Neutrophil (primary cell): ENCODE results near the gene CD8A.

Experiments
- H3K27ac ChIP-seq: fragments of 200-600 bp; sonication (generic); 2 replicates; pipeline ENCODE4 v1.5.1; 2016; ENCODE audit warnings: mild to moderate bottlenecking, moderate library complexity
- H3K27me3 ChIP-seq: fragments of 200-600 bp; sonication (generic); 2 replicates; pipeline ENCODE4 v1.6.0; 2016; ENCODE audit warnings: mild to moderate bottlenecking
- H3K36me3 ChIP-seq: fragments of 200-600 bp; sonication (generic); 2 replicates; pipeline ENCODE4 v1.5.1; 2017
- H3K4me1 ChIP-seq, 2 experiments: fragments of 200-600 bp in 1 of 2; sonication (generic) in 1 of 2; 1 replicate in 1 of 2; 2 replicates in 1 of 2; pipeline versions ENCODE4 v1.5.1 to v1.6.1; 2013 to 2016; ENCODE audit warnings: low read depth in 1 of 2, low read length in 1 of 2, mild to moderate bottlenecking in 1 of 2, moderate library complexity in 1 of 2; ENCODE audit not compliant: control insufficient read depth in 1 of 2, insufficient read depth in 1 of 2
- H3K4me3 ChIP-seq, 2 experiments: fragments of 200-600 bp in 1 of 2; sonication (generic) in 1 of 2; 1 replicate in 1 of 2; 2 replicates in 1 of 2; pipeline ENCODE4 v1.5.1; 2013 to 2016; ENCODE audit warnings: low read depth in 1 of 2, low read length in 1 of 2, mild to moderate bottlenecking in 1 of 2, moderate library complexity in 1 of 2
- H3K9me3 ChIP-seq: fragments of 200-600 bp; sonication (generic); 2 replicates; pipeline ENCODE4 v1.5.1; 2016
- TF ChIP-seq, protein P1 (sequence below): fragments of 200-600 bp; sonication (generic); IDR thresholded peaks from 2 replicates; pipeline ENCODE4 v1.5.1; 2016; ENCODE audit warnings: antibody characterized with exemption

The CD8A gene

DNA sequence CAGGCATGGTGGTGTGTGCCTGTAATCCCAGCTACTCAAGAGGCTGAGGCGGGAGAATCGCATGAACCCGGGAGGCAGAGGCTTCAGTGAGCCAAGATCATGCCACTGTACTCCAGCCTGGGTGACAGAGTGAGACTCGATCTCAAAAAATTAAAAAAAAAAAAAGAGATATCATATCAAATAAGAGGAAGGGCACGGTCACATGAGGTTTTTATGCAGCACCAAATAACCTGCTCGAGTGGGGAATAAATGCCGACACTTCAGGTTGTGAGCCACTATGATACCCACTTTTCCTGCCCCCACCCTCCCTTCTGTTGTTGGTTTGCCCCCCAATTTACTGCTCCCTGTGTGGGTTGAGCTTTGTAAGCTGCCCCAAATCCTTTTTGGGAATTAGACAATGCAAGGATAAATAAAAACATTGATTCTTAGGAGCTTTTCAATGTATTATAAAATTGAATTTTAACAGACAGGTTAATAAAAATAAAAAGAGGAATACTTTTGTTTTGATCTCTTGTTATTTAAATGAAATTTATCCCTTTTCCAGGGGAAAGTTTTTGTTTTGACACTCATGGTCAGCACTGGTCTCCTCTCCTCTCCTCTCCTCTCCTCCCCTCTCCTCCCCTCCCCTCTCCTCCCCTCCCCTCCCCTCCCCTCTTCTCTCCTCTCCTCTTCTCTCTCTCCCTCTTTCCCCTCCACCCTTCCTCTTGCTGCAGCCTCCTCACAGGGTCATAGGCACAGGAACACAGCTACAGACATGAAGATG lies 41.8 kb upstream of the CD8A start:
- no peaks in the 10 kb centered on the region for H3K27me3 ChIP-seq
- no peak overlapping the region for H3K27ac ChIP-seq
- TF ChIP-seq, protein P1, sequence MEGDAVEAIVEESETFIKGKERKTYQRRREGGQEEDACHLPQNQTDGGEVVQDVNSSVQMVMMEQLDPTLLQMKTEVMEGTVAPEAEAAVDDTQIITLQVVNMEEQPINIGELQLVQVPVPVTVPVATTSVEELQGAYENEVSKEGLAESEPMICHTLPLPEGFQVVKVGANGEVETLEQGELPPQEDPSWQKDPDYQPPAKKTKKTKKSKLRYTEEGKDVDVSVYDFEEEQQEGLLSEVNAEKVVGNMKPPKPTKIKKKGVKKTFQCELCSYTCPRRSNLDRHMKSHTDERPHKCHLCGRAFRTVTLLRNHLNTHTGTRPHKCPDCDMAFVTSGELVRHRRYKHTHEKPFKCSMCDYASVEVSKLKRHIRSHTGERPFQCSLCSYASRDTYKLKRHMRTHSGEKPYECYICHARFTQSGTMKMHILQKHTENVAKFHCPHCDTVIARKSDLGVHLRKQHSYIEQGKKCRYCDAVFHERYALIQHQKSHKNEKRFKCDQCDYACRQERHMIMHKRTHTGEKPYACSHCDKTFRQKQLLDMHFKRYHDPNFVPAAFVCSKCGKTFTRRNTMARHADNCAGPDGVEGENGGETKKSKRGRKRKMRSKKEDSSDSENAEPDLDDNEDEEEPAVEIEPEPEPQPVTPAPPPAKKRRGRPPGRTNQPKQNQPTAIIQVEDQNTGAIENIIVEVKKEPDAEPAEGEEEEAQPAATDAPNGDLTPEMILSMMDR, result no peak

DNA sequence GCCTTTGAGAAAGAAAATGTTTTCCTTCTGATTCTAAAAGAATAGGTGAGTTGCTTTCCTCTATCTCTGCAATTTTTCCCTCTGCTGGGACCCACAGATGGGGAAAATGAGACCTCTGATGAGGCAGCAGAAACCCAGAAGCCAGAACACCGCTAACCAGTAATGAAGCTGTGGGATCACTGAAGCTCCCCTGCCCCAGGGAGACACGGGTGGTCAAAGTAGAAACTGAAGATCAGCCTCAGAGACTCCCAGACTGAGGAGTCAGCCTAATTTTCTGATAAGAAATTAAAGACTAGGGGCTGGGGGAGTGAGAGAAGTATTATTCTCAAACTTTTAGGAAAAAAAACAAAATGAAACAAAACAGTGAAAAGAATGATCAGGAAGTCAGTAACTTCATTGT lies 40.8 kb upstream of the CD8A start:
- TF ChIP-seq, protein P1, result no peak
- Histone ChIP-seq H3K4me3 (no peak overlapping the region), H3K4me1 (no peaks in the 10 kb centered on the region), H3K27ac (no peak overlapping the region), H3K36me3 (no peaks in the 10 kb centered on the region), H3K27me3 (no peaks in the 10 kb centered on the region), H3K9me3 (no peaks in the 10 kb centered on the region)

More for the DNA sequence above, 41.8 kb upstream of the CD8A start:
- Histone ChIP-seq H3K4me3 (no peak overlapping the region), H3K36me3 (no peaks in the 10 kb centered on the region), H3K9me3 (no peaks in the 10 kb centered on the region), H3K4me1 (no peaks in the 10 kb centered on the region)

DNA sequence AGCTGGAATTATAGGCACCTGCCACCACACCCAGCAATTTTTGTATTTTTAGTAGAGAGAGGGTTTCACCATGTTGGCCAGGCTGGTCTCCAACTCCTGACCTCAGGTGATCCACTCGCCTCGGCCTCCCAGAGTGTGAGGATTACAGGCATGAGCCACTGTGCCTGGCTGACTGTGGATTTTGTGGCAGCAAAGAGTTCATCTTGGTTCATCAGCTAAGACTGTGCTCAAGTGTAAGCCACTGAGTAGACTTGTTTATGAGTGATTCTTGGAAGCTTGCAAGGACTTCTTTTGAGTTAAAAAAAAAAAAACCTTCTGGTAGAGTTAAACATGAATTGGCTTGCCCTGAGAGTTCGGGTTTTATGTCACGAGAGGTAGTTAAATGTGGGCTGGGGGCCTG lies 36.2 kb upstream of the CD8A start:
- Histone ChIP-seq H3K4me1 (no peaks in the 10 kb centered on the region), H3K27me3 (no peaks in the 10 kb centered on the region), H3K36me3 (no peaks in the 10 kb centered on the region), H3K4me3 (no peak overlapping the region), H3K27ac (no peak overlapping the region), H3K9me3 (no peaks in the 10 kb centered on the region)
- TF ChIP-seq, protein P1, result no peak

DNA sequence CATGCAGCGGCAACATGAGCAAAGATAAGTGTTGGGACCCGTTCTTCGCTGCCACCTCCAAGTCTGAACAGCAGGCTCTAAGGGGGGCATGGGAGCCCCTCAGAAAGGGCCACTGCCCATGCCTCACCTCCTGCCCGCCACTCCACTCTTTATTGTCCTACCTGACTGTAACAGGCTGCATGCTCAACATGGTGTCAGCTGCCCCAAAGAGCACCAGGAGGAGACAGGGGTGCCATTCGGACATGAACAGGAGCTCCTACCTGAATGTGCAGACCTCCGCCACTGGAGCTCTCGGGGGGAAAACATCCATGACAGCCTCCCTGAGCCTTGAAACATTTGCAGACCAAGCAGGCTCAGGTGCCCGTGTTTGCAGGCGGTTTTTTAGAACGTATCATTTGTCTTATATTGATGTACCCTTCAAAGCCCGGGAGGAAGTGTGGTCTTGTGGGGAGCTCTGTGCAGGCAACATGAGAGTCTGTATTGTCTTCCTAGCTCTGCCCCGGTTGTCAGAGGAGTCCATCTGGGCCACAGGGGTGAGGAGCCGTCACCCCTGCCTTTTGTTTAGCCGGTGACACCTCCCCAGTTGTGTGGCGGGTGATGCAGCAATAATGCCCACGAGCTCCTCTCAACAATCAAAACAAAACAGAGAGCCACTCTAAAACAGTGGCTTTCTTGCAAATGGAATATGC lies 35.1 kb upstream of the CD8A start:
- TF ChIP-seq, protein P1, result no peak

DNA sequence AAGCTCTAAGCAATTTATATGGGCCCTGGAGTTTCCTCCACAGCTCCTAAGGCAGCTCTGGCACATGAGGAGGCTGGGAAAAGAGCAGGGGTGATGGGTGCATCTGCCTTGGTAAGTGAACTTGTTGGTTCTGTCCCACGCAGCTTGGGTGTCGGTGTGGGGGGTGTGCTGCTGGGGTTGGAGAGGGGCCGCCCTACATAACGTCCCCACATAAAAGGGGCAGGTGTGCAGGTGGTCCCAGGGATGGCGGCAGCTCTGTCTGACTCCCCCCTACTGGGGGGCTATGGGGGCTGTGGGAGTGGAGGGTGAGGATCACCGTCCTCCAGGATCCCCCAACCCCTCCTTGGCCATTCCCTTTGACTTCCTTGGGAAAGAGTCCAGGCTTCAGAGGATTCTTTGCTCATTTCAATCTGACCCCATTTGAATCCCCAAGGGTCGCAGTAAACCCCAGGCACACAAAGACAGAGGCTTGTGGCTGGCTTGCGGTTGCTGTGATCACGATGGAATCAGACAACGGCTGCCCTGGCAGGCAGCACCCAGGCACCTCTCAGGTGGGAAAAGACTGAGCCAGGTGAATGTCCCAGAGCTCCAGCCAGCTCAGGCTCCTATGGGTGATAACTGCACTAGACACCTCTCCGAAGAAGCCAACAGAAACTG lies 34.5 kb upstream of the CD8A start:
- Histone ChIP-seq H3K4me3 (no peak overlapping the region), H3K27me3 (no peaks in the 10 kb centered on the region), H3K4me1 (no peaks in the 10 kb centered on the region), H3K9me3 (no peaks in the 10 kb centered on the region), H3K27ac (no peak overlapping the region), H3K36me3 (no peaks in the 10 kb centered on the region)
- TF ChIP-seq, protein P1, result no peak

More for the DNA sequence above, 35.1 kb upstream of the CD8A start:
- Histone ChIP-seq H3K9me3 (no peaks in the 10 kb centered on the region), H3K27ac (no peak overlapping the region), H3K4me1 (no peaks in the 10 kb centered on the region), H3K4me3 (no peak overlapping the region), H3K27me3 (no peaks in the 10 kb centered on the region), H3K36me3 (no peaks in the 10 kb centered on the region)
